HepG2 (cell line): ENCODE measurements around the gene SYNGR2. TPM values are rescaled to one million over a fixed set of nuclear protein-coding genes. Genes with fewer than 3 reads are reported as not detected.
A peak's percentile ranks its signal among the peaks of the same experiment; 100 is the strongest.

ENCODE experiments used
- ADNP ChIP-seq: sonication (generic); formaldehyde crosslinking; IDR thresholded peaks from 2 replicates; pipeline ENCODE4 v1.4.0; 2020; ENCODE audit warnings: missing genetic modification reagents
- DNMT1 ChIP-seq: sonication (generic); formaldehyde crosslinking; IDR thresholded peaks from 2 replicates; pipeline ENCODE4 v1.5.1; 2020; ENCODE audit warnings: mild to moderate bottlenecking, missing genetic modification reagents
- EEA1 ChIP-seq: sonication (generic); formaldehyde crosslinking; IDR thresholded peaks from 2 replicates; pipeline ENCODE4 v1.5.1; 2020; ENCODE audit warnings: mild to moderate bottlenecking, missing genetic modification reagents, borderline replicate concordance
- HDAC2 ChIP-seq: sonication (generic); formaldehyde crosslinking; IDR thresholded peaks from 2 replicates; pipeline ENCODE4 v1.4.0; 2020; ENCODE audit warnings: missing genetic modification reagents
- MAZ ChIP-seq, 2 experiments: sonication (generic) in 1 of 2; formaldehyde crosslinking in 1 of 2; IDR thresholded peaks; 2 replicates each; pipeline versions ENCODE4 v1.5.0 to v1.6.1; 2012 to 2020; ENCODE audit warnings: low read depth in 2 of 2, mild to moderate bottlenecking in 2 of 2, borderline replicate concordance in 1 of 2, improper control_type of control experiment in 1 of 2, low read length in 1 of 2, missing genetic modification reagents in 1 of 2, moderate library complexity in 1 of 2
- MED1 ChIP-seq: sonication (generic); formaldehyde crosslinking; IDR thresholded peaks from 2 replicates; pipeline ENCODE4 v1.4.0; 2020; ENCODE audit warnings: missing genetic modification reagents
- NFE2L1 ChIP-seq: sonication (generic); formaldehyde crosslinking; IDR thresholded peaks from 2 replicates; pipeline ENCODE4 v1.4.0; 2020; ENCODE audit warnings: missing genetic modification reagents, mild to moderate bottlenecking, borderline replicate concordance
- PHF5A ChIP-seq: IDR thresholded peaks from one replicate; pipeline ENCODE4 v1.6.1; 2018; ENCODE audit warnings: low read depth, missing genetic modification reagents; ENCODE audit not compliant: unreplicated experiment
- RCOR2 ChIP-seq: IDR thresholded peaks from 2 replicates; pipeline ENCODE4 v1.6.1; 2016; ENCODE audit warnings: missing biosample characterization, missing genetic modification reagents
- REPIN1 ChIP-seq: sonication (generic); formaldehyde crosslinking; IDR thresholded peaks from 2 replicates; pipeline ENCODE4 v1.8.0; 2022; ENCODE audit warnings: missing genetic modification reagents, low read depth, mild to moderate bottlenecking, borderline replicate concordance
- SP2 ChIP-seq: sonication (generic); formaldehyde crosslinking; IDR thresholded peaks from 2 replicates; pipeline ENCODE4 v1.5.1; 2020; ENCODE audit warnings: mild to moderate bottlenecking, missing genetic modification reagents
- TBX2 ChIP-seq: sonication (generic); formaldehyde crosslinking; IDR thresholded peaks from 2 replicates; pipeline ENCODE4 v1.5.0; 2020; ENCODE audit warnings: missing genetic modification reagents, mild to moderate bottlenecking, borderline replicate concordance
- TRIM24 ChIP-seq: sonication (generic); formaldehyde crosslinking; IDR thresholded peaks from 2 replicates; pipeline ENCODE4 v1.8.0; 2022; ENCODE audit warnings: mild to moderate bottlenecking, missing genetic modification reagents
- U2AF1 ChIP-seq: fragments of 200-400 bp; formaldehyde crosslinking; optimal IDR thresholded peaks from 2 replicates; pipeline ENCODE3; 2017; ENCODE audit warnings: mild to moderate bottlenecking, low read depth, low read length
- ZKSCAN1 ChIP-seq: fragments of 150-350 bp; IDR thresholded peaks from 2 replicates; pipeline ENCODE4 v1.6.1; 2014; ENCODE audit warnings: low read length
- ZNF121 ChIP-seq: sonication (generic); formaldehyde crosslinking; IDR thresholded peaks from 2 replicates; pipeline ENCODE4 v1.5.0; 2020; ENCODE audit warnings: mild to moderate bottlenecking, missing genetic modification reagents
- ZNF34 ChIP-seq: sonication (generic); formaldehyde crosslinking; IDR thresholded peaks from 2 replicates; pipeline ENCODE4 v1.4.0; 2020; ENCODE audit warnings: mild to moderate bottlenecking, missing genetic modification reagents, borderline replicate concordance
- ZNF724P ChIP-seq: sonication (generic); formaldehyde crosslinking; IDR thresholded peaks from 2 replicates; pipeline ENCODE4 v1.8.0; 2022; ENCODE audit warnings: missing genetic modification reagents, borderline replicate concordance
- ZNF777 ChIP-seq: sonication (generic); formaldehyde crosslinking; IDR thresholded peaks from 2 replicates; pipeline ENCODE4 v1.4.0; 2020; ENCODE audit warnings: missing genetic modification reagents
- ZNF781 ChIP-seq: sonication (generic); formaldehyde crosslinking; IDR thresholded peaks from 2 replicates; pipeline ENCODE4 v1.5.1; 2020; ENCODE audit warnings: borderline replicate concordance, mild to moderate bottlenecking, missing genetic modification reagents; ENCODE audit errors: not compliant biosample characterization
- ZSCAN9 ChIP-seq: IDR thresholded peaks from 2 replicates; pipeline ENCODE4 v1.6.1; 2016; ENCODE audit warnings: borderline replicate concordance
- polyA plus RNA-seq, 8 experiments: library from polyadenylated mRNA; depleted of rRNA in 3 of 8; stranded (reverse) in 7 of 8; unstranded in 1 of 8; fragments of >200 nt; fragmentation: Illumina TruSeq in 4 of 8; extraction: Trizol in 4 of 8; gene quantifications; 2 replicates each; pipeline versions ENCODE4 v1.2.1 to v1.2.3, GENCODE V29; 2011 to 2016; ENCODE audit warnings: low read depth in 4 of 8, missing spikeins in 1 of 8, mixed read lengths in 1 of 8; ENCODE audit not compliant: insufficient read depth in 1 of 8
- total RNA-seq, 5 experiments: library from RNA; depleted of rRNA; stranded (reverse); fragments of >200 nt; fragmentation: Illumina TruSeq; extraction: Trizol; gene quantifications; 2 replicates each; pipeline ENCODE4 v1.2.3, GENCODE V29; 2016; ENCODE audit warnings: low read depth in 1 of 5
- TF ChIP-seq, protein P1 (sequence below): sonication (generic); formaldehyde crosslinking; conservative IDR thresholded peaks from 2 replicates; pipeline ENCODE4 v1.4.0; 2020; ENCODE audit warnings: missing genetic modification reagents
- TF ChIP-seq, protein P2 (sequence below): sonication (generic); formaldehyde crosslinking; IDR thresholded peaks from 2 replicates; pipeline ENCODE4 v1.5.1; 2020; ENCODE audit warnings: missing genetic modification reagents, mild to moderate bottlenecking, borderline replicate concordance
- TF ChIP-seq, protein P3 (sequence below): sonication (generic); formaldehyde crosslinking; IDR thresholded peaks from 2 replicates; pipeline ENCODE4 v1.5.1; 2020; ENCODE audit warnings: missing genetic modification reagents, mild to moderate bottlenecking, borderline replicate concordance

The SYNGR2 gene
- total and polyA plus RNA-seq, 2 of the 13 experiments (the other 11 are each of a cell fraction or from before 2014, with no cell fraction given) = 46.7 to 170 TPM

DNA sequence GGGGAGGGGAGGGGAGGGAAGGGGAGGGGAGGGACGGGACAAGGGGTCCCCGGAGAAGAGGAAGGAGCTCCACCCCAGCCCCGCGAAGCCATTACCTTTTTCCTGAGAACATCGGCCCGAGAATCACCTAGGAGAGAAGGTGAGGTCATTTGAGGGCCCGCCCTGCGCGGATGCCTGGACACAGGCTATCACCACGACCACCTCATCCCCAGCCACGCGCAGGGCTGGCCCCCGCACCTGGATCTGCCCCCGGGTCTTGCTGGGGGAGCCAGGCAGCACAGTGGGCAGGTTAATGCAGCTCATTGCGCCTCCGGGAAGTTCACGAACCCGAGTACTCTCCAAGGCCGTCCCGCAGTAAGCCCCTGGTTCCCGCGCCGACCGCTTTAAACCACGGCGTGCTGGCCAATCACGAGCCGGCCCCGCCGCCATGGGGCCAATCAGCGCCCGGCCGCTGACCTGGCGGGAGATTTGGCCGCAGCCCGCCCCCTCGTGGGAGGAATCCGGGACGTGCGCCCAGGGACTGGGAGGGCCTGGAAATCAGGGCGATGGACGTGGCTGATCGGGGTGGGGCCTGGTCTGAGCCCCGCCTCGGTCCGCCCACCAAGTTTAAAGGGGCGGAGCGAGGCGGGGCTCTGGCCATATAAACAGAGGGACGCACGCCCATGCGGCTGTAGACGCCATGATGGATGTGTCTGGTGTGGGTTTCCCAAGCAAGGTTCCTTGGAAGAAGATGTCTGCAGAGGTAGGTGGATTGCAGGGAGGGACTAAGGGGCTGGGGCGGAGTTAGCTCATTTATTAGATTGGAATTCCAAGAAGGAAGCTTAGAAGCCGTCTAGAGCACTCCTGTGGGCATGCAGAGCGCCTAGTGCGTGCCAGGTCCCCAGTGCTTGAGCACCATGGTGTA is 18.6 kb downstream of the SYNGR2 start, which contains the start of the genes AFMID and TK1 (continued):
- TF ChIP-seq MAZ (IDR thresholded peaks at IDR 0.05; ENCODE audit: borderline replicate concordance, low read depth, low read length) (peak; percentile 93), MAZ (CRISPR knock-in tag; IDR thresholded peaks at IDR 0.05; ENCODE audit: low read depth) (peak; percentile 90; the same call in 1 of the 2 replicates), ADNP (CRISPR knock-in tag) (no peak), ZNF724P (CRISPR knock-in tag) (peak; percentile 100), ZKSCAN1 (0 out of 2 replicates have a peak, but pooled peaks have one; percentile 7), RCOR2 (no peak), MED1 (CRISPR knock-in tag) (peak; percentile 87), TRIM24 (CRISPR knock-in tag) (no peak), NFE2L1 (peak; percentile 59; the same call in 1 of the 2 replicates), SP2 (CRISPR knock-in tag) (peak; percentile 71), EEA1 (CRISPR knock-in tag) (peak; percentile 85; the same call in 1 of the 2 replicates), TBX2 (CRISPR knock-in tag) (0 out of 2 replicates have a peak, but pooled peaks have one; percentile 64), ZNF781 (peak; percentile 46), ZNF34 (CRISPR knock-in tag) (no peak; the same call in 1 of the 2 replicates), ZNF777 (CRISPR knock-in tag) (peak; percentile 72), PHF5A (CRISPR knock-in tag) (peak; percentile 70), ZNF121 (CRISPR knock-in tag) (peak; percentile 12; the same call in 1 of the 2 replicates), U2AF1 (peak; percentile 90), HDAC2 (peak; percentile 79), DNMT1 (CRISPR knock-in tag) (no peak), ZSCAN9 (CRISPR knock-in tag) (no peak), REPIN1 (CRISPR knock-in tag) (peak; percentile 100)
- TF ChIP-seq, protein P1, sequence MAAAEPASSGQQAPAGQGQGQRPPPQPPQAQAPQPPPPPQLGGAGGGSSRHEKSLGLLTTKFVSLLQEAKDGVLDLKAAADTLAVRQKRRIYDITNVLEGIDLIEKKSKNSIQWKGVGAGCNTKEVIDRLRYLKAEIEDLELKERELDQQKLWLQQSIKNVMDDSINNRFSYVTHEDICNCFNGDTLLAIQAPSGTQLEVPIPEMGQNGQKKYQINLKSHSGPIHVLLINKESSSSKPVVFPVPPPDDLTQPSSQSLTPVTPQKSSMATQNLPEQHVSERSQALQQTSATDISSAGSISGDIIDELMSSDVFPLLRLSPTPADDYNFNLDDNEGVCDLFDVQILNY (CRISPR knock-in tag) = peak; percentile 100
- TF ChIP-seq, protein P2, sequence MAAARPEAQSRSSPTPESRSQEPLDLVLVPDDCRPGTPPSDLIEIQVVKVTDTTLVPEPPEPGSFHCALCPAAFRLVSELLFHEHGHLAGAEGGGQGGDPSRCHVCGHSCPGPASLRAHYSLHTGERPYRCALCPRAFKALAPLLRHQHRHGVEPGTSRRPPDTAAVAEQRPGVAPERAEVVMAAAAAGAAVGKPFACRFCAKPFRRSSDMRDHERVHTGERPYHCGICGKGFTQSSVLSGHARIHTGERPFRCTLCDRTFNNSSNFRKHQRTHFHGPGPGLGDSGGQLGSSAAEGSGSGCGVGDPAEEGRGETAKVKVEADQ = peak; percentile 56
- TF ChIP-seq, protein P3, sequence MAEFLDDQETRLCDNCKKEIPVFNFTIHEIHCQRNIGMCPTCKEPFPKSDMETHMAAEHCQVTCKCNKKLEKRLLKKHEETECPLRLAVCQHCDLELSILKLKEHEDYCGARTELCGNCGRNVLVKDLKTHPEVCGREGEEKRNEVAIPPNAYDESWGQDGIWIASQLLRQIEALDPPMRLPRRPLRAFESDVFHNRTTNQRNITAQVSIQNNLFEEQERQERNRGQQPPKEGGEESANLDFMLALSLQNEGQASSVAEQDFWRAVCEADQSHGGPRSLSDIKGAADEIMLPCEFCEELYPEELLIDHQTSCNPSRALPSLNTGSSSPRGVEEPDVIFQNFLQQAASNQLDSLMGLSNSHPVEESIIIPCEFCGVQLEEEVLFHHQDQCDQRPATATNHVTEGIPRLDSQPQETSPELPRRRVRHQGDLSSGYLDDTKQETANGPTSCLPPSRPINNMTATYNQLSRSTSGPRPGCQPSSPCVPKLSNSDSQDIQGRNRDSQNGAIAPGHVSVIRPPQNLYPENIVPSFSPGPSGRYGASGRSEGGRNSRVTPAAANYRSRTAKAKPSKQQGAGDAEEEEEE (CRISPR knock-in tag) = peak; percentile 71; the same call in 1 of the 2 replicates
